ENCODE results near the gene DYSF.
"Not testable (repeated sequence)": the region's sequence is repeated elsewhere in the genome, so short reads cannot be mapped to it uniquely, and the experiment has no call there.

Gene DYSF

GRCh38 chr2:71453404-71454220 is at the start of gene DYSF:
TSS of gene DYSF (plus strand) at chr2:71453561.
- DNase-seq: peak; percentile 56

- no peak for DNase-seq
These were observed 43.8 kb upstream of the DYSF start for GRCh38 chr2:71409611-71410010.

DNA sequence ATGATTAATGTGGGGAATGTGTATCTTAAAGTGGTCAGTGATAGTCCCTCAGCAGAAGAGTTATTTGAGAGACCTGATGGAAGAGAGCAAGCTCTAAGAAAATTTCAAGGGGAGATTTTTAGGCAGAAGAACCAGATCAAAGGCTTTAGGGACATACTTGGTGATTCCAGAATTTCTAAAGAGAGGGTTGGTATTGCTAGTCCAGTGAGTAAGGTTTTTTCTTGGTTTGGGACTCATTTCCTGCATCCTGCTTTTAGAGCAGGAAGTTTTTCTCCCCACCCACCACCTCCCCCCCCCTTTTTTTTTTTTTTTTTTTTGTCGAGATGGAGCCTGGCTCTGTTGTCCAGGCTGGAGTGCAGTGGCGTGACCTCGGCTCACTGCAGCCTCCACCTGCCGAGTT is 42.7 kb upstream of the DYSF start:
- no peak for DNase-seq

DNA sequence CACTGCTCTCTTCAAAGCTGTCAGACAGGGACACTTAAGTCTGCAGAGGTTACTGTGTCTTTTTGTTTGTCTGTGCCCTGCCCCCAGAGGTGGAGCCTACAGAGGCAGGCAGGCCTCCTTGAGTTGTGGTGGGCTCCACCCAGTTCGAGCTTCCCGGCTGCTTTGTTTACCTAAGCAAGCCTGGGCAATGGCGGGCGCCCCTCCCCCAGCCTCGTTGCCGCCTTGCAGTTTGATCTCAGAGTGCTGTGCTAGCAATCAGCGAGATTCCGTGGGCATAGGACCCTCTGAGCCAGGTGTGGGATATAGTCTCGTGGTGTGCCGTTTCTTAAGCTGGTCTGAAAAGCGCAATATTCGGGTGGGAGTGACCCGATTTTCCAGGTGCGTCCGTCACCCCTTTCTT is 36.5 kb upstream of the DYSF start:
- DNase-seq: not testable (repeated sequence)

- DNase-seq: no peak
These were observed 35.8 kb upstream of the DYSF start for GRCh38 chr2:71417300-71418202.

DNA sequence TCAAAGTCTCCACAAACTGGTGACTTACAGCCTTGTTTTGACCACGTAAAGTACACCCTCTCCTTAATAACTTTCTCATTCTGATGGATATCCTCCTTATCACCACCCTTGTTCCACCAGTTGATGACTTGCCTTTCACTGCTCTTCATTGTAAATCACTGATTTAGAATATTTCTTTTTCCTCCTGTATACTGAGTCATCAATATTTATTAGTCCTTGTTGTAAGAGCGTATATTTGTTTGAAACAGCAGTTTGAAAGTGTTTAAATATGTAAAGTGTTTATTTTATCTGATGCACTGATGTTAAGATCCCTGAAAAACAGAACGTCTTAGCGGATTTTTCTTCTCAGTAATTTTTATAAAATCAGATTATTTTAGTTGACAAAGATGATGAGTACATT is 34.2 kb upstream of the DYSF start:
- DNase-seq: no peak

DNA sequence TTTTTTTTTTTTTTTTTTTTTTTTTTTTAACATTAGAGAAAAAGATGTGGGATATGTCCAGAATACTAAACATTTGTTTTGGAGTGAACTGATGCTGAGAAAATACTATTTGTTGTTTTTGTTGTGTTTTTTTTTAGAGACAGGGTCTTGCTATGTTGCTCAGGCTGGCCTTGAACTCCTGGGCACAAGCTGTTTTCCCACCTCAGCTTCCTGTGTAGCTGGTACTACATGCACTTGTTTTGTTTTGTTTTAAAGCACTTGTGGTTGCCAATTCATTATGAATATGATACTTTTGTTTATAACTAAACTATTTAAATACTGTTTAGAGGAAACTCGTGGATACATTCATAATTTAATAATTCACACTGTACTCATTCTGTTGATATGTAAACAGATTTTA is 33.4 kb upstream of the DYSF start:
- no peak for DNase-seq

GRCh38 chr2:71422786-71423185 is 30.6 kb upstream of the DYSF start:
- no peak for DNase-seq

DNA sequence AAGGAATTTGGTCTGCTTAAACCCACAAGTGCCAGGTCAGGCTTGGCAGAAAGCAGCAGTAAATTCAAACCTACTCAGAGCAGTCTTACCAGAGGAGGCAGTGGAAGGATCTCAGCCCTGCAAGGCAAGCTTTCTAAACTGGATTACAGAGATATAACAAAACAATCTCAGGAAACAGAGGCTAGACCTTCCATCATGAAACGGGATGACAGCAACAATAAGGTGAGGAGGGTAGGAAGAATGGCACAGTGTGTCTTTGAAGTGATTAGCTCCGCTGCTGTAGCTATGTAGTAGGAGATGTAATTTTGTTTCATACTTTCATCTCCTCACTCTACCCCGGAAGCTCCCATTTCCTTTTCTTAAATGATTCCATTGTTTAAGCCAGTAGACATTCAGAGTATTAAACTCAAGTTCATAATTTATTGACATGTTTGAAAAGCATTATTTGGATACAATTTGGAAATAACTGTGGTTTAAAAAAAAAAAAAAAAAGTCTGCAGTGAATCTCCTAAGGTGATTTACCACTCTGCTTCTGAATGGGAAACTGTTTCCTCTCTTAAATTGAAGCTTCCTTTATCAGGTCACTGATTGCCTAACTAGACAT is 29.4 kb upstream of the DYSF start:
- no peak for DNase-seq

DNA sequence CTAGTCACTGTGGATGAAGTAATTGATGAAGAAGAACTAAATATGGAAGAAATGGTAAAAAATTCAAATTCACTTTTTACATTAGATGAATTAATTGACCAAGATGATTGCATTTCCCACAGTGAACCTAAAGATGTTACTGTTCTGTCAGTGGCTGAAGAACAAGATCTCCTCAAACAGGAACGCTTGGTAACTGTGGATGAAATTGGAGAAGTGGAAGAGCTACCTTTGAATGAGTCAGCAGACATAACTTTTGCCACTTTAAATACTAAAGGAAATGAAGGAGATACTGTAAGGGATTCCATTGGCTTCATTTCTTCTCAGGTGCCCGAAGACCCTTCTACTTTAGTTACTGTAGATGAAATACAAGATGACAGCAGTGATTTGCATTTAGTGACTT is 26.6 kb upstream of the DYSF start:
- DNase-seq: no peak

DNA sequence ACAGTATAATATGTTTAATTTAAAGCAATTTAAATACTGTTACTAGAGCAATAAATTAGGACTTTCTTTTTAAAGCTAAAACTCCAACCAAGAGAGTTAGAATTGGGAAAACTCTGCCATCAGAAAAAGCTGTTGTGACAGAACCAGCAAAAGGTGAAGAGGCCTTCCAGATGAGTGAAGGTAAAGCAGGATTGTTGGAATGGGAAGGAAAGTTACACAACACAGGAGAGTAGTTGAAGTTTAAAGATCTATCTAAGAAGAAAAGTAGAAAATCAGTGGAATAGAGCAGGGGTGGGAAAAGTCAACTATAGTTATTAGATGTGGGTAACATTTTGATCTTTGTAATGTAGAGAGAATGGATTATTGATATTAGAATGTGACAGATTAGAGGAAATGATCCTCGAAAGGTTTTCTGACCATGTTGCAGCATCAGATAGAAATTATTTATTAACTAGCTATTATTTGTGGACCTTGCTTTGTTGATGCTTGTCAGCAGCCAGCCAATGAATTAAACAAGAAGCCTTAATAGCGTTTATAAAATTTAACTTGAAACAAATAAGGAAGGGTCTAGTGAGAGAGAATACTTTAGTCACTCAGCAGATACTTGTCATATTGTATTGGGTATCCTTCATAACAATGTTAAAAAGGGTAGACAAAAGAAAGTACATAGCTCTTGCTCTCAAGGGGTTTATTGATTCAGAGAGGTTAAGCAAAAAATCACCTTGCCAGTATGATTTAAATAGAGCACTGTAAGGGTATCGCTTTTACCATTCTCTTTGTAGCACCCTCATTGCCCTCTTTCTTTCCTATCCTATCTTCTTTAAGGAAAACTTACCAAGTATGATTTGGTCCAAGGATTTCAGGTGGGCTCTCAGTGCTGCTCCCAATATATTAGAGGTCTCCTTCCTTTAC is 24.6 kb upstream of the DYSF start:
- DNase-seq: no peak

- peak; percentile 74 for DNase-seq
These were observed 8.2 kb upstream of the DYSF start for GRCh38 chr2:71445142-71445541.

DNA sequence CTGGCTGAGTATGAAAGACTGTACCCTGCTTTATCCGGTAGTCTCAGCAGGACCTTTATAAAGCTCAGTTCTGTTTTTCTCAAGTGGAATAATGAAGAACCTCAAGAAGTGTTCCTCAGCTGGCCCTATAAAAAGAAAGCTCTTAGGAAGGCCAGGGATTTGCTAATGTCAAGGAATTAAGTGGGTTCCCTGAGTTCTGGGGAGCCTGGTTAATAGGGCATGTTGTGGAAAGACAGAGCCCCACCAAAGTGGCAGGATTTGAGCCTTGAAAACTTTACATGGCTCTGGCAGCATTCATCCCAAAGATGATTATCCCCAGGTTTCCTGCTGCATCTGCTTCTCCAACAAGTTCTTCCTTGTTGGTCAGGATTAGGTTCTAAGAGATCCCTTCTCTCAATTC is 6.9 kb upstream of the DYSF start:
- no peak for DNase-seq

DNA sequence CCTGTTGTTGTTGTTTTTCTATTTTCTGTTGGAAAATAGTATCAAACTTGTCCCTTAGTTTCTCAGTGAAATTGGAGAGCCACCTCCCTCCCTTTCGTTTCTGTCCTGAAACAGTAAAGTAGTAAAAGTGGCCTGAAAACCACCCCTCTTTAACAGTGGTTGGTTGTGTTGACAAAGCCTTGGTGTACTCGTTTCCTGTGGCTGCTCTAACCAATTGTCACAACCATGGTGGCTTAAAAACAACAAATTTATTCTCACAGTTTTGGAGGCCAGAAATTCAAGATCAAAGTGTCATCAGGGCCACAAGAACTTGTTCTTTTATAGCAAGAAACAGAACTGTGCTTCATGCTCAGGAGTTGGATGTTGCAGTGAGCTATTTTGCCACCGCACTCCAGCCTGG is 4.0 kb upstream of the DYSF start:
- DNase-seq: no peak

GRCh38 chr2:71451705-71452104 is 1.7 kb upstream of the DYSF start:
- DNase-seq: no peak

GRCh38 chr2:71452565-71452964 is 796 bp upstream of the DYSF start:
- DNase-seq: peak; percentile 96

- no peak for DNase-seq
These were observed 1.1 kb downstream of the DYSF start for GRCh38 chr2:71454221-71455010.

DNA sequence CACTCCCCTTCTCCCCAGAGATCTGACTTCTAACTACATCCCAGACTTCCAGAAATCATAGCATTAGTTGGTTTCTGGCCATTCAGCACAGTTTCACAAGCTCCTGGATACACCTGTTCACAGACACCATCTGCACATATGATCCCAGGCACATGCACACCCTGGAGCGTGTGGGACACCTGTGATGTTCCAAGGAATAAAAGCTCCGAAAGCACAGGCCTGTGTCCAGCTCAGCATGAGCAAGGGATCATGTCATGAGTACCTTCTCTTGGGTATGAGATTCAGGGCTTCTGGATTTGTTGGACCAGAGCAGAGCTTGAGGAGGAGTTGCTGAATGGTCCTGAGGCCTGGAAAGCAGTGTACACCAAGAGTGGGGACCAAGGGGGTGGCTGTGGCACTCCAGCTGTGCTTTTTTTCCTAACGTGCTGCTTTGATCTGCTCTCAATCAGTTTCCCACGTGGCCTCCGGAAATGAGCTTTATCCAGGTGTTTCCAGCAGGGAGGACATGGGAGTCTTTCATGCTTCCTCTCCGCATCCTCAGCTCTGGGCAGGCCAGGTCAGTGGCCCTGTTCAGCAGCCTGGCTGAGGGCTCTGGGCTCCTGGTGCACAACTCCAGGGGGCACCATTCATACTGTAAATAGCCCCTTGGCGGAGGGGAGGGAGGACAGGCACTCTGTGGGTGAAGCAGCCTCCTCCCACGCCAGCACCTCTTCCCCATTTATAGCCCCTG is 1.8 kb downstream of the DYSF start:
- DNase-seq: peak; percentile 43

- DNase-seq: peak; percentile 43
These were observed 2.6 kb downstream of the DYSF start for GRCh38 chr2:71455741-71456569.

DNA sequence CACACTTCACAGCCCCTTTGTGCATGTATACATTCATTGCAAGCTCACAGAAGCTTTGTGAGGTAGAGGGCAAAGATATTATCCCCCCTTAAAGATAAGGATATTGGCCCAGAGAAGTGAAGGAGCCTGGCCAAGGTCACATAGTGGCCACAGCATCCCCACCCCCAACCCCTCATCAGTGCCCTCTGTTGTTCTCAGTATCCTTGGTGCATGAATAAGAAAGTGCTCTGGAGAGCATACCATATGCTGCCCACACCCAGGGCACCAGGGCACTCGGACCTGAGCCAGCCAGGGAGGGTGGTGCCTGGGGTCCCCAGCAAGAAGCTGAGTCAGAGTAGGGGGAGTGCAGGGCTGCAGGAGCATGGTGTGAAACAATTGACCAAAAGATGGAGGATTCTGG is 3.3 kb downstream of the DYSF start:
- no peak for DNase-seq

All from GF-D8 (cell line).